K562 (cell line): ENCODE results near the gene FCAMR. TPM values are rescaled to one million over a fixed set of nuclear protein-coding genes. Genes with fewer than 3 reads are reported as not detected.

Source experiments
- ATAC-seq: fragments of 200-7000 bp; cut with Tn5 transposase; 3 replicates; pipeline ENCODE4 v1.9.1; 2020; ENCODE audit warnings: moderate library complexity
- BruUV-seq: library from RNA; stranded (reverse); fragments of 400-500 nt; replicated peaks from 2 replicates; lab custom pipeline; 2021; lab: Mats Ljungman, UMichigan
- CTCF ChIA-PET: fragments of 300-600 bp; formaldehyde crosslinking; extraction: SDS; loops from one replicate; lab custom pipeline; 2021; ENCODE audit warnings: low intra/inter-chr PET ratio; lab: Yijun Ruan, JAX
- POLR2A ChIA-PET: fragments of 300-600, 350-650 bp; sonication (Branson Sonifier 250); formaldehyde crosslinking; extraction: SDS; loops from one replicate; lab custom pipeline; 2021; ENCODE audit warnings: antibody characterized with exemption, inconsistent platforms; lab: Yijun Ruan, JAX
- DNase-seq, 4 experiments: peaks; one replicate each; pipeline versions ENCODE4 v3.0.0 to v3.0.0-alpha.2; 2011 to 2018; ENCODE audit warnings: low spot score in 3 of 4, mixed read lengths in 3 of 4; ENCODE audit errors: extremely low read depth in 1 of 4
- FAIRE-seq: peaks from 2 replicates; lab custom pipeline; 2011; peaks lifted over from hg19 to GRCh38; lab: Jason Lieb, UNC
- H2AFZ ChIP-seq: 2 replicates; pipeline ENCODE4 v1.6.0; 2011; ENCODE audit warnings: low read depth, low read length, control low read depth, inconsistent platforms
- H3K27ac ChIP-seq: fragments of 200-600 bp; 3 replicates; pipeline ENCODE4 v1.8.0; 2011; ENCODE audit warnings: low read depth, mild to moderate bottlenecking, control low read depth, inconsistent platforms, low read length, moderate library complexity, mixed read lengths; ENCODE audit errors: extremely low read depth
- H3K27me3 ChIP-seq, 2 experiments: fragments of 300-600 bp in 1 of 2; 2 replicates in 1 of 2; 3 replicates in 1 of 2; pipeline versions ENCODE4 v1.6.0 to v1.8.0; 2011; ENCODE audit warnings: inconsistent platforms in 2 of 2, low read length in 2 of 2, mild to moderate bottlenecking in 1 of 2, mixed read lengths in 1 of 2, moderate library complexity in 1 of 2; ENCODE audit not compliant: control insufficient read depth in 2 of 2, insufficient read depth in 2 of 2
- H3K36me3 ChIP-seq: fragments of 300-600 bp; 3 replicates; pipeline ENCODE4 v1.8.0; 2011; ENCODE audit warnings: mild to moderate bottlenecking, low read length, inconsistent platforms; ENCODE audit not compliant: control insufficient read depth, insufficient read depth
- H3K4me1 ChIP-seq, 2 experiments: fragments of 200-600 bp in 1 of 2; replicated peaks in 1 of 2; 2 replicates in 1 of 2; 3 replicates in 1 of 2; pipeline versions ENCODE4 v1.5.1 to v1.8.0; 2011; ENCODE audit warnings: inconsistent platforms in 2 of 2, low read length in 2 of 2, mild to moderate bottlenecking in 1 of 2, mixed read lengths in 1 of 2, moderate library complexity in 1 of 2; ENCODE audit not compliant: control insufficient read depth in 2 of 2, insufficient read depth in 2 of 2
- H3K4me2 ChIP-seq: 2 replicates; pipeline ENCODE4 v1.6.1; 2011; ENCODE audit warnings: low read length, control low read depth, inconsistent platforms, mixed read lengths; ENCODE audit not compliant: insufficient read depth
- H3K4me3 ChIP-seq: fragments of 200-600 bp; sonication (generic), shearing (Covaris generic); 2 replicates; pipeline ENCODE4 v1.5.1; 2016; ENCODE audit warnings: control low read depth, inconsistent platforms
- H3K79me2 ChIP-seq: fragments of 200-600 bp; 3 replicates; pipeline ENCODE4 v1.8.0; 2011; ENCODE audit warnings: low read length, inconsistent platforms; ENCODE audit not compliant: control insufficient read depth, insufficient read depth
- H3K9ac ChIP-seq, 2 experiments: 2 replicates each; pipeline versions ENCODE4 v1.6.0 to v1.6.1; 2011; ENCODE audit warnings: low read depth in 2 of 2, low read length in 2 of 2, control low read depth in 1 of 2, inconsistent platforms in 1 of 2, mild to moderate bottlenecking in 1 of 2, mixed read lengths in 1 of 2; ENCODE audit not compliant: insufficient read depth in 1 of 2
- H3K9me1 ChIP-seq: one replicate; pipeline ENCODE4 v1.6.0; 2011; ENCODE audit warnings: inconsistent platforms, mild to moderate bottlenecking, low read length, moderate library complexity; ENCODE audit not compliant: control insufficient read depth, insufficient read depth
- H3K9me3 ChIP-seq: replicated peaks from 2 replicates; pipeline ENCODE4 v1.5.1; 2011; ENCODE audit warnings: low read depth, low read length, inconsistent platforms; ENCODE audit not compliant: control insufficient read depth, insufficient read depth
- H4K20me1 ChIP-seq: replicated peaks from 2 replicates; pipeline ENCODE4 v1.6.1; 2011; ENCODE audit warnings: low read length, inconsistent platforms, mixed read lengths; ENCODE audit not compliant: control insufficient read depth, insufficient read depth
- CBX3 ChIP-seq, 2 experiments: IDR thresholded peaks; 1 replicate in 1 of 2; 2 replicates in 1 of 2; pipeline ENCODE4 v1.6.1; 2012; ENCODE audit warnings: inconsistent platforms in 2 of 2, low read length in 2 of 2, borderline replicate concordance in 1 of 2, control low read depth in 1 of 2
- EGR1 ChIP-seq: fragments of 450-650 bp; conservative IDR thresholded peaks from 2 replicates; pipeline ENCODE4 v1.6.1; 2017; ENCODE audit warnings: mild to moderate bottlenecking
- NFXL1 ChIP-seq: fragments of 450-650 bp; formaldehyde crosslinking; IDR thresholded peaks from 2 replicates; pipeline ENCODE4 v1.4.0; 2021; ENCODE audit warnings: mild to moderate bottlenecking
- SMAD4 ChIP-seq: fragments of 250-450 bp; sonication (Bioruptor Pico); conservative IDR thresholded peaks from 2 replicates; pipeline ENCODE4 v1.8.0; 2021; ENCODE audit warnings: inconsistent platforms, mild to moderate bottlenecking, moderate library complexity
- TCF7 ChIP-seq: sonication (generic); IDR thresholded peaks from 2 replicates; pipeline ENCODE4 v1.6.1; 2016; ENCODE audit warnings: antibody characterized with exemption, borderline replicate concordance
- ZNF124 ChIP-seq: sonication (generic); formaldehyde crosslinking; IDR thresholded peaks from 2 replicates; pipeline ENCODE4 v1.8.1; 2022; ENCODE audit warnings: missing genetic modification reagents
- ZNF696 ChIP-seq: fragments of 250-450 bp; sonication (Bioruptor Pico); conservative IDR thresholded peaks from 2 replicates; pipeline ENCODE4 v1.4.0; 2020; ENCODE audit warnings: mild to moderate bottlenecking, moderate library complexity
- ZNF76 ChIP-seq: fragments of 250-450 bp; sonication (Bioruptor Pico); IDR thresholded peaks from 2 replicates; pipeline ENCODE4 v1.4.0; 2020; ENCODE audit warnings: mild to moderate bottlenecking, moderate library complexity, borderline replicate concordance
- WGBS: fragments of 100-300 bp; shearing (Covaris generic); methylation state at CpG from one replicate; pipeline ENCODE4 v1.1.6; 2016; ENCODE audit warnings: low coverage, mixed read lengths; ENCODE audit not compliant: insufficient coverage; ENCODE audit errors: missing lambda C conversion rate; 5-methylcytosine and 5-hydroxymethylcytosine counted together
- in situ Hi-C: fragments of 300-500 bp; cut with MboI; formaldehyde crosslinking; loops from 4 replicates; pipeline ENCODE4 v1.15.0; 2018; ENCODE audit warnings: inconsistent platforms, mixed read lengths
- intact Hi-C: fragments of 100-400 bp; cut with micrococcal nuclease; formaldehyde crosslinking; loops from 2 replicates; pipeline ENCODE4 v1.14.2; 2022
- polyA plus RNA-seq, 8 experiments: library from polyadenylated mRNA; depleted of rRNA in 4 of 8; stranded (reverse) in 5 of 8; unstranded in 3 of 8; fragments of >200 nt; fragmentation: Nextera tagmentation in 2 of 8; fragmentation: Illumina TruSeq in 1 of 8; extraction: Ambion mirVana in 2 of 8; extraction: Trizol in 1 of 8; gene quantifications; 2 replicates each; pipeline versions ENCODE4 v1.2.1 to v1.2.3, GENCODE V29; 2011 to 2014; ENCODE audit warnings: inconsistent platforms in 1 of 8, missing spikeins in 1 of 8
- total RNA-seq, 7 experiments: library from RNA; depleted of rRNA in 6 of 7; stranded (reverse); fragments of >200 nt in 6 of 7; fragmentation: Illumina TruSeq in 2 of 7; extraction: Trizol in 2 of 7; gene quantifications; 2 replicates each; pipeline versions ENCODE4 v1.2.1 to v1.2.3, GENCODE V29; 2011 to 2021; ENCODE audit warnings: low replicate concordance in 1 of 7
- TF ChIP-seq, protein P1 (sequence below): sonication (generic); formaldehyde crosslinking; IDR thresholded peaks from 2 replicates; pipeline ENCODE4 v1.8.0; 2022; ENCODE audit warnings: mild to moderate bottlenecking, missing genetic modification reagents

Gene FCAMR
- total and polyA plus RNA-seq, 9 of the 15 experiments (the other 6 are each of a cell fraction or from before 2014, with no cell fraction given): not detected

DNA sequence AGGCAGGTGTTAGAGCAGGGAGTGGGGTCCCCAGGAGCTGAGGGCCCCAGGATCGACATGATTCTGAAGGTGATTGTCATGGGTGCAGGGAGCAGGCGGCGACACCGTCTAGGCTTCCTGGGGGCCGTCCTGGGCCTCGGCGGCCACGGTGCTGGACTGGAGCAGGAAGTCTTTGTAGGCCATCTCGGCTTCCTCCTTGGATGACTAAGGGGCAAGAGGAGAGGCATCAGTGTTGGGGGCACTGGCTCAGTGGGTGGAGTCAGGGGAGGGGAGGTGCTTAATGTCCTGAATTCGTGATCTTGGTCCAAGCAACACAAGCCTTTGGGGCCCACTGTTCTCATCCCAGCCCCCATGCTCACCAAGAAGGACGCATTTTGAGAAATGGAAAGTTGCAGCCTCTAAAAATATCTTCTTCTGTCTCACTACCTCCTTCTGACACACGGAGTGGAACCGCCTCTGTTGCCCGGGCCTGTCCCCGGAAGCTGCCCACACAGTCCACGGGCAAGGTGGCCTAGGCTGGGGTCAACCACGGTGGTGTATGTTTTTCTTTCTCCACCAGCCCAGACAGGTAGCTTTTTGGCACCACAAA is 40.0 kb downstream of the FCAMR start:
- peak overlapping the region; percentile 28; the same call in 1 of the 2 replicates for H2AFZ ChIP-seq
- H3K9ac ChIP-seq: no peak overlapping the region
- TF ChIP-seq TCF7 (no peak), SMAD4 (CRISPR knock-in tag) (no peak), NFXL1 (CRISPR knock-in tag) (no peak), ZNF76 (CRISPR knock-in tag) (no peak), CBX3 (IDR thresholded peaks at IDR 0.05; ENCODE audit: borderline replicate concordance in 1 of 2, low read length in 2 of 2) (no peak), ZNF696 (CRISPR knock-in tag) (no peak), ZNF124 (CRISPR knock-in tag) (no peak), EGR1 (no peak)
- TF ChIP-seq, protein P1, sequence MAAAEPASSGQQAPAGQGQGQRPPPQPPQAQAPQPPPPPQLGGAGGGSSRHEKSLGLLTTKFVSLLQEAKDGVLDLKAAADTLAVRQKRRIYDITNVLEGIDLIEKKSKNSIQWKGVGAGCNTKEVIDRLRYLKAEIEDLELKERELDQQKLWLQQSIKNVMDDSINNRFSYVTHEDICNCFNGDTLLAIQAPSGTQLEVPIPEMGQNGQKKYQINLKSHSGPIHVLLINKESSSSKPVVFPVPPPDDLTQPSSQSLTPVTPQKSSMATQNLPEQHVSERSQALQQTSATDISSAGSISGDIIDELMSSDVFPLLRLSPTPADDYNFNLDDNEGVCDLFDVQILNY (CRISPR knock-in tag): no peak
- intact Hi-C loops: loop anchor here (5.0 kb wide), 1 partner anchor 477 kb away; no protein-coding TSS in a partner anchor
- no peak overlapping the region for H3K4me3 ChIP-seq
- H3K9me3 ChIP-seq: no peaks in the 10 kb centered on the region
- H3K79me2 ChIP-seq: no peaks in the 10 kb centered on the region
- no peak overlapping the region for H3K4me2 ChIP-seq
- FAIRE-seq: no peak
- no peak for ATAC-seq
- H3K4me1 ChIP-seq: peaks cover 5 to 16% of the 10 kb centered on the region in 2 experiments
- H3K9me1 ChIP-seq: no peaks in the 10 kb centered on the region
- H3K27me3 ChIP-seq: no peaks in the 10 kb centered on the region
- no peaks in the 10 kb centered on the region for H4K20me1 ChIP-seq
- in situ Hi-C loops: loop anchor here (10.0 kb wide), 1 partner anchor 144 kb away; no protein-coding TSS in a partner anchor
- CTCF ChIA-PET: no interaction called here
- BruUV-seq: no TSS peak
- POLR2A ChIA-PET: no interaction called here
- H3K27ac ChIP-seq: no peak overlapping the region
- no peak for DNase-seq
- no peaks in the 10 kb centered on the region for H3K36me3 ChIP-seq
- 59% methylated on average over 17 of the region's 17 CpGs for WGBS
